HG03442 (cell line): ENCODE results near the gene CDKAL1.

Source experiments
- ATAC-seq: cut with Tn5 transposase; IDR thresholded peaks from one replicate; pipeline ENCODE4 v1.9.1; 2021; ENCODE audit warnings: mild to moderate bottlenecking, moderate library complexity; ENCODE audit not compliant: unreplicated experiment

CDKAL1 gene

GRCh38 chr6:20868397-20869096, 334.3 kb downstream of the CDKAL1 start:
- ATAC-seq: no peak

GRCh38 chr6:20870021-20870420, 335.8 kb downstream of the CDKAL1 start:
- ATAC-seq: no peak

GRCh38 chr6:20870493-20870892, 336.2 kb downstream of the CDKAL1 start:
- no peak for ATAC-seq

GRCh38 chr6:20873425-20874190, 339.4 kb downstream of the CDKAL1 start:
- no peak for ATAC-seq

- ATAC-seq: no peak
These were observed 341.2 kb downstream of the CDKAL1 start for GRCh38 chr6:20875369-20875963.

- ATAC-seq: no peak
These were observed 341.8 kb downstream of the CDKAL1 start for GRCh38 chr6:20876036-20876435.

- no peak for ATAC-seq
These were observed 342.3 kb downstream of the CDKAL1 start for GRCh38 chr6:20876561-20876960.

- peak; percentile 99 for ATAC-seq
These were observed 343.0 kb downstream of the CDKAL1 start for GRCh38 chr6:20877008-20877937.

- no peak for ATAC-seq
These were observed 344.9 kb downstream of the CDKAL1 start for GRCh38 chr6:20879121-20879520.

- ATAC-seq: no peak
These were observed 345.3 kb downstream of the CDKAL1 start for GRCh38 chr6:20879526-20879925.

- no peak for ATAC-seq
These were observed 347.1 kb downstream of the CDKAL1 start for GRCh38 chr6:20881365-20881764.

- ATAC-seq: no peak
These were observed 347.8 kb downstream of the CDKAL1 start for GRCh38 chr6:20882014-20882413.

GRCh38 chr6:20885076-20885475, 350.8 kb downstream of the CDKAL1 start:
- no peak for ATAC-seq

- no peak for ATAC-seq
These were observed 356.9 kb downstream of the CDKAL1 start for GRCh38 chr6:20891161-20891560.

- no peak for ATAC-seq
These were observed 358.1 kb downstream of the CDKAL1 start for GRCh38 chr6:20892365-20892764.

GRCh38 chr6:20893412-20893811, 359.2 kb downstream of the CDKAL1 start:
- ATAC-seq: no peak

GRCh38 chr6:20900389-20901160, 366.3 kb downstream of the CDKAL1 start:
- ATAC-seq: peak; percentile 85

GRCh38 chr6:20905377-20905776, 371.1 kb downstream of the CDKAL1 start:
- ATAC-seq: no peak

- ATAC-seq: no peak
These were observed 372.7 kb downstream of the CDKAL1 start for GRCh38 chr6:20906945-20907344.

- no peak for ATAC-seq
These were observed 373.3 kb downstream of the CDKAL1 start for GRCh38 chr6:20907486-20908071.
